Hepatic stellate cell (primary cell): ENCODE results near the gene AFDN.
A peak's percentile ranks its signal among the peaks of the same experiment; 100 is the strongest.

Experiments used
- DNase-seq: peaks from one replicate; pipeline ENCODE4 v3.0.0; 2011; ENCODE audit warnings: low spot score

Gene AFDN, protein sequence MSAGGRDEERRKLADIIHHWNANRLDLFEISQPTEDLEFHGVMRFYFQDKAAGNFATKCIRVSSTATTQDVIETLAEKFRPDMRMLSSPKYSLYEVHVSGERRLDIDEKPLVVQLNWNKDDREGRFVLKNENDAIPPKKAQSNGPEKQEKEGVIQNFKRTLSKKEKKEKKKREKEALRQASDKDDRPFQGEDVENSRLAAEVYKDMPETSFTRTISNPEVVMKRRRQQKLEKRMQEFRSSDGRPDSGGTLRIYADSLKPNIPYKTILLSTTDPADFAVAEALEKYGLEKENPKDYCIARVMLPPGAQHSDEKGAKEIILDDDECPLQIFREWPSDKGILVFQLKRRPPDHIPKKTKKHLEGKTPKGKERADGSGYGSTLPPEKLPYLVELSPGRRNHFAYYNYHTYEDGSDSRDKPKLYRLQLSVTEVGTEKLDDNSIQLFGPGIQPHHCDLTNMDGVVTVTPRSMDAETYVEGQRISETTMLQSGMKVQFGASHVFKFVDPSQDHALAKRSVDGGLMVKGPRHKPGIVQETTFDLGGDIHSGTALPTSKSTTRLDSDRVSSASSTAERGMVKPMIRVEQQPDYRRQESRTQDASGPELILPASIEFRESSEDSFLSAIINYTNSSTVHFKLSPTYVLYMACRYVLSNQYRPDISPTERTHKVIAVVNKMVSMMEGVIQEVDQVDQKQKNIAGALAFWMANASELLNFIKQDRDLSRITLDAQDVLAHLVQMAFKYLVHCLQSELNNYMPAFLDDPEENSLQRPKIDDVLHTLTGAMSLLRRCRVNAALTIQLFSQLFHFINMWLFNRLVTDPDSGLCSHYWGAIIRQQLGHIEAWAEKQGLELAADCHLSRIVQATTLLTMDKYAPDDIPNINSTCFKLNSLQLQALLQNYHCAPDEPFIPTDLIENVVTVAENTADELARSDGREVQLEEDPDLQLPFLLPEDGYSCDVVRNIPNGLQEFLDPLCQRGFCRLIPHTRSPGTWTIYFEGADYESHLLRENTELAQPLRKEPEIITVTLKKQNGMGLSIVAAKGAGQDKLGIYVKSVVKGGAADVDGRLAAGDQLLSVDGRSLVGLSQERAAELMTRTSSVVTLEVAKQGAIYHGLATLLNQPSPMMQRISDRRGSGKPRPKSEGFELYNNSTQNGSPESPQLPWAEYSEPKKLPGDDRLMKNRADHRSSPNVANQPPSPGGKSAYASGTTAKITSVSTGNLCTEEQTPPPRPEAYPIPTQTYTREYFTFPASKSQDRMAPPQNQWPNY (N-terminal part only)

GRCh38 chr6:167826896-167827582 lies at the start of gene AFDN:
Gene AFDN, plus strand, starts transcription at chr6:167826911. Its CDS starts 222 bp downstream, at chr6:167827133.
- DNase-seq: peak; percentile 58

GRCh38 chr6:167778497-167779128 lies 48.1 kb upstream of the AFDN start:
- DNase-seq: no peak

DNA sequence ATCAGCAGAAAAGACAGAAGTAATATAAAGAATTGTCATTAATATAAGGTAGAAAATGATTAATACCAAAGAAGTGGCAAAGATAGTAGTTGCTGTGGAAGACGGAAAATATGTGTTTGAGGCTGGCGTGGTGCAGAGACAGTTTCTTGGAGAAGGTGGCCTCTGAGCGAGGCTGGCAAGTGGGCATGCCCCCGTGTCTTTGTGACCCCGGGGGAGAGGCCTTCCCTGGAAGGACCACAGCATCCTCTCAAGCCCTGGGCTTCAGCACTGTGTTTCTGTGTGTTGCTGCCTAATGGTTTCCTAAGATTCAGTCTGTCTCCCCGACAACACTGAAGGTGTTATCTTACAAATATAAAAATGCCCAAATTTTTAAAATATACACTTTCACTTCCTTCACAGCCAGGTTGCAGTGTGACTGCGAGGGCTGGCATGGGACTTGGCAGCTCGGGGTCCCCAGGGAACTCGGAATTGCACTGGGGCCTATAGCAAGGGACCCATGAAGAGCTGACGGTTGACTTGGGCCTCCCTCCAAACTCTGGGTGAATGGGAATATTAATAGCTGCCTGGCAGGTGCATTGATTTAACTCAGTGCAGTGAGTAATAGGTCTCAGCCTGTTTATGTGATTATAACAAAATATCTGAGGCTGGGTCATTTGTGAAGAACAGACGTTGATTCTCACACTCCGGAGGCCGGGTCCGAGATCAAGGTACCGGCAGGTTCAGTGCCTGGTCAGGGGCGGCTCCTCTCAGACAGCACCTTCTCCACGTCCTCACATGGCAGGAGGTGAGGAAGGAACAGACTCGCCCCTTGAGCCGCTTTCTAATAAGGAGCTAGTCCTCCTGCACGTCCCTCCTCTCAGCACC lies 47.4 kb upstream of the AFDN start:
- DNase-seq: no peak

DNA sequence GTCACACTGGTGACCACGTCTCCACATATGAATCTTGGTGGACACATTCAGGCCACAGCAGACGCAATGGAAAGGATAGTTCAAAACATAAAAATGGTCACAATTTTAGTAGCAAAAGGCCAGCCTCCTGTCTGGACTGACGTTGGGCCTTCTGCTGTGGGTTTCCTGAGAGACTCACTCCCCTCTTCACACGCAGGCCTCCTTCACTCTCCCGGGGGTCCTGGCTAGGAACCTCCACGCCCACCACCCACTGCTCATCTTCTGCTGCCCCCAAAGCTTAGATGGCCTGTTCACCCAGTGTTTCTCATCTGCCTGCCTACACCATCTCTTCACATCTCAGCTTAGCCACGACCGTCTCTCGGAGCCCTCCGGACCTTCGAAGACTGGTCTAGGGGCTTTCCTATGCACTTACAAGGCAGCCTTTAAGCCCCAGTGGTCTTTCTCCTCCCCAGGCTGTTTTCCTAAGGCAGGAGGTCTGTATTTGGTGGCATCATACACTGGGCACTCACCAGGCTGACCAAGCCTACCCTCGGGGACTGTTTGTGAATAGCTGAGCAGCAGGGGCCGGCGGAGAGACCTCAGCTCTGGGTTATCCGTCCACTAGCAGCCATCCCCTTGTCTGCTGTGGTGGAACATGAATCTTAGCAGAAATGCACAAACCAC lies 46.6 kb upstream of the AFDN start:
- DNase-seq: no peak

DNA sequence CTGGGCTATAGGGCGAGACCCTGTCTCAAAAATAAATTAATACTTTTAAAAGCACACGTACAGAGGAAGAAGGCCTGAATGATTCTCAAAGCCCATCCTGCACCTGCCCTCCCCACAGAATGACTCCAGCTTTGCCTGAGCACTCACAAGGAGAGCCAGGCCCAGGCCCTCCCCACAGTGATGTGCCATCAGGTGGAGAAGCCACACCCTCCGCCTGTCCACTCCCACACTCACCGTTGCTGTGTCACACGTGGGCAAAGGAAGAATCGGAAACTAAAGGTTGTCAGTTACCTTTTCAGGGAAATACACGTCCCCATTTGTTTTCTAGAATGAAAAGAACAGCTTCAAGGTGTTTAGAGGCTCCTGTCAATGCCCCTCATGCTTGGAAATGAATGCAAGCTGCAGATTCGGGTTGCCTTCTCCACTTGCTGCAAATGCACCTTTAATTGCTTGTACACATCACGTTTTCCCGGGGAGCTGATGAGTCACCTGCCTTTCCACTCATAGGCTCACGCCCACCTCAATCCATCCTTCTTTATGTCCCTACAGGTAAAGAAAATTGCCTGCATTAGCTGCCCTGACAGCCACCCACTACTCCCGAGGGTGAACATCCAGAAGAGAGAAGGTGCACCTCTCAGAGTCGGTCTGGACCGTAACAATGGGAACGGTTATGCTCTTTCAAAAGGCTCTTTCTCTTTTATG lies 45.5 kb upstream of the AFDN start:
- DNase-seq: no peak

- DNase-seq: no peak
Observed at GRCh38 chr6:167781868-167782267, 44.8 kb upstream of the AFDN start.

- no peak for DNase-seq
Observed at GRCh38 chr6:167782698-167783517, 43.8 kb upstream of the AFDN start.

DNA sequence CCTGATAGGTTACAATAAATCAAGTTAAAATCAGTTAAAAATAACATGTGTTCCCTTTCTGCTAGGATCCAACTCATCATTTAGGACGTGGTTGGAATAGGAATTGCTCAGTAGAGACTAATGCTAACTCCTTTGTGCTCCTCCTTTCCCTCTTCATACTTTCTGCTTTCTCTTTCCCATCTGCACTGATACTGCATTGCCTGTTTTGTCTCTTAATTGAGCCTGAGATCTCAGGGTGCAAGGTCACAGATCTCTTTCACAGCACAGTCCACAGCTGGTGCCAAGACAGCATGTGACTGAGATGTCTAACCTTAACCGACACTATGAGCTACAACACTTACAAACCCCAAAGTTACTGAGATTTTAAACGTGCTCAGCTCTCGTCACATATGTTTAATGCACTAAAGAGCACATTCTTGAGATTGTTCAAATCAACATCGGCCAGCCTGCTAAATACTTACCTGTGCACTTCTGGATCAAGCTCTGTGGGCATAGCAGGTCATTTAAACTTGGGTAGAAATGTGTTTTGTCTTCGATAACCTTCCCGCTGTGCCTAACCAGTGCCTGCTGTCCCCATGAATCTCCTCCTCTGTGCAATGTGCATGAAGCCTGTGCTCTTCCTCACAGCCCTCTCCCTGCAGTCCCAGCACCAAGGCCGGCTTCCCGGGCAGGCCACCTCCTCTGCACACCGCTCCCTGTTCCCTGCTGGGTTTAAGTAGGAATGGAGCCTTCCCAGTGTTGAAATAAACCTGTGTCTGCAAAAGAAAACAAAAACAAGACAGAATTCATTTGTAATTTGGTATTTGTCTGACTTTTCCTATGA lies 39.6 kb upstream of the AFDN start:
- DNase-seq: no peak

- DNase-seq: no peak
Observed at GRCh38 chr6:167787896-167788562, 38.7 kb upstream of the AFDN start.

- no peak for DNase-seq
Observed at GRCh38 chr6:167788563-167788903, 38.2 kb upstream of the AFDN start.

GRCh38 chr6:167789358-167789757 lies 37.4 kb upstream of the AFDN start:
- no peak for DNase-seq

GRCh38 chr6:167791091-167791779 lies 35.5 kb upstream of the AFDN start:
- DNase-seq: no peak

DNA sequence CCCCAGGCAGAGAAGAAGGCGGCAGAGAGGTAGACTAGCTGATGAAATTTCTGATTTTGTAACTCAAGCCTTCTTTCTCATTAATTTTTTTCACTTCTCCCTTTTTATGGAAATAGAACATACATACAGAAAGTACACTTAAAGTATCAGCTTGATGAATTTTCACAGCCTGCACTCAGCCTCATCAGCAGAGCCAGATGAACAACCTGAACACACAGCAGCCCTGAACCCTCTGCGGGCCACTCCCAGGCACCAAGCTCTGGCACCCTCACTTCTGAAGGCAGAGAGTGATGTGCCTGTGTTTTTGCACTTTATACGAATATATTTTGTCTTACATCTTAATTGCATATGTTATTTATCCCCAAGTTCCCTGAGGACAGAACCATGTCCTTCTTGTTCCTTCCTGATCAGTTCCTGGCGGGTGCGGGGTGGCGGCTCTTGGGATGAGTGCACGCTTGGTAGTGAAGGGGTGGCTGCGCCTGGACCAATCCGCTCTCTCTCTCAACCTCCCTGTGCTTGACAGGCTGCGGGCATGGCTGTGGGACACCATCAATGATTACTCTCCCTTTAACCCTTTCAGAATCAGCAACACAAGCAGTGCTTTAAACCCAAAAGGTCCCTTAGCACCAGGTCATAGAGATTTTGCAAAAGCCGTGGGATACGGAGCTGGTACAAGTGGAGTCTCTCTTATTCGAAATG lies 34.8 kb upstream of the AFDN start:
- no peak for DNase-seq

DNA sequence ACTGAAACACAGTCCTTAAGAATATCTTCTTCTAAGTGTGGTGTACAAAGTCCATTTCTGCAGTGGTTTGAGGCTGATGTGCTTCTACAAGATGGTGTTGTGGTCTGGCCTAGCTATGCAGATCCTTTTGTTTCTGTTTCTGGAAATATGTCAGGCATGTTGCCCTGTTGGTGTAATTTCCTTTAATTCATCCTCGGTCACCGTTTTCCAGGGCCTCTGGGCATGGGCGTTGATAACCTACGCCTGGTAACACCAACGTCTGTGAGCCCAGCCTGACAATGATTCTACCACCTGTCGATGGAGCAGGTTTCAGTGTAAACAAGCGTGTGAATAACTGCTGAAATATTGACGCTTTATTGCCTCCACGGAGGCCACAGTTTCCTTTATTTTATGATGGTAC lies 33.3 kb upstream of the AFDN start:
- DNase-seq: no peak
